ENCODE data around the gene MAP1LC3A. TPM values are rescaled to one million over a fixed set of nuclear protein-coding genes. Genes with fewer than 3 reads are reported as not detected.

MAP1LC3A gene
- total RNA-seq, 4 donors from 2014 or later, result 7.5 to 24.6 (median 19.4) TPM

GRCh38 chr20:34579191-34579978 lies 20.9 kb downstream of the MAP1LC3A start:
- H3K4me3 ChIP-seq, result no peak overlapping the region
- DNase-seq, result no peak
- peak overlapping the region; percentile 67 to 79 (median 77) for H3K27ac ChIP-seq
- WGBS, 2 donors, result 33 to 40% methylated on average over 11 of the region's 11 CpGs
- peaks cover 12 to 58% (median 47%) of the 10 kb centered on the region in 3 donors for H3K4me1 ChIP-seq
- no peaks in the 10 kb centered on the region for H3K27me3 ChIP-seq
- H3K36me3 ChIP-seq, result peaks cover 0 to 34% (median under 1%) of the 10 kb centered on the region in 3 donors
- no peak for TF ChIP-seq POLR2A (IDR thresholded peaks at IDR 0.05)
- peak in 5 of 6 experiments; percentile 44 to 79 (median 70) for TF ChIP-seq CTCF (IDR thresholded peaks at IDR 0.05)
- intact Hi-C loops (cut with DNase I), result loop anchor here (10.0 kb wide), 1 partner anchor 195 kb away; no protein-coding TSS in a partner anchor
- no peaks in the 10 kb centered on the region for H3K9me3 ChIP-seq

- Histone ChIP-seq H3K36me3 (peaks cover 4 to 34% (median 6%) of the 10 kb centered on the region in 3 donors), H3K4me3 (no peak overlapping the region), H3K9me3 (no peaks in the 10 kb centered on the region), H3K4me1 (peaks cover 12 to 58% (median 47%) of the 10 kb centered on the region in 3 donors), H3K27me3 (no peaks in the 10 kb centered on the region), H3K27ac (peak overlapping the region; percentile 40 to 79 (median 72))
- WGBS, 2 donors, result 55 to 63% methylated on average over 4 to 7 of the region's 7 CpGs
- no peak for TF ChIP-seq CTCF (IDR thresholded peaks at IDR 0.05)
- no peak for TF ChIP-seq POLR2A (IDR thresholded peaks at IDR 0.05)
- DNase-seq, result no peak
- intact Hi-C loops (cut with DNase I), result loop anchor here (5.0 to 10.0 kb wide), 2 partner anchors 127 to 195 kb away; no protein-coding TSS in a partner anchor
These were observed 21.7 kb downstream of the MAP1LC3A start for GRCh38 chr20:34579979-34580940.

- TF ChIP-seq CTCF (IDR thresholded peaks at IDR 0.05), result no peak
- intact Hi-C loops (cut with DNase I), result loop anchor here (5.0 kb wide), 1 partner anchor 126 kb away; no protein-coding TSS in a partner anchor
- no peaks in the 10 kb centered on the region for H3K9me3 ChIP-seq
- DNase-seq, result no peak
- peaks cover 12 to 58% (median 47%) of the 10 kb centered on the region in 3 donors for H3K4me1 ChIP-seq
- peaks cover 5 to 45% (median 6%) of the 10 kb centered on the region in 3 donors for H3K36me3 ChIP-seq
- 69 to 78% methylated on average over 4 to 7 of the region's 11 CpGs for WGBS, 2 donors
- H3K4me3 ChIP-seq, result no peak overlapping the region
- H3K27ac ChIP-seq, result peak overlapping the region; percentile 58 to 79 (median 75)
- H3K27me3 ChIP-seq, result no peaks in the 10 kb centered on the region
These were observed 23.0 kb downstream of the MAP1LC3A start for GRCh38 chr20:34581341-34582184.

GRCh38 chr20:34582221-34582620 lies 23.7 kb downstream of the MAP1LC3A start:
- 72 to 84% methylated on average over 4 of the region's 4 CpGs for WGBS, 2 donors
- H3K9me3 ChIP-seq, result no peaks in the 10 kb centered on the region
- no peak for DNase-seq
- H3K4me3 ChIP-seq, result no peak overlapping the region
- TF ChIP-seq POLR2A (IDR thresholded peaks at IDR 0.05) (no peak), CTCF (IDR thresholded peaks at IDR 0.05) (no peak)
- intact Hi-C loops (cut with DNase I), result loop anchor here (5.0 kb wide), 1 partner anchor 125 kb away; no protein-coding TSS in a partner anchor
- no peaks in the 10 kb centered on the region for H3K27me3 ChIP-seq
- H3K27ac ChIP-seq, result peak overlapping the region; percentile 58 to 79 (median 75)
- peaks cover 12 to 58% (median 47%) of the 10 kb centered on the region in 3 donors for H3K4me1 ChIP-seq
- H3K36me3 ChIP-seq, result peaks cover 5 to 51% (median 6%) of the 10 kb centered on the region in 3 donors
